Tibial nerve (tissue), 4 donors: ENCODE results near the gene COX4I2. TPM values are rescaled to one million over a fixed set of nuclear protein-coding genes. Genes with fewer than 3 reads are reported as not detected.

Source experiments
- DNase-seq, 2 donors: peaks; one replicate each; pipeline ENCODE4 v3.0.0-alpha.2; 2019; ENCODE audit warnings: low spot score in 2 of 2
- H3K27ac ChIP-seq, 4 donors: fragments of 200-600 bp; sonication (generic) in 3 of 4; one replicate each; pipeline ENCODE4 v1.5.1; 2017 to 2019; ENCODE audit warnings: mild to moderate bottlenecking in 1 of 4
- H3K27me3 ChIP-seq, 2 donors: fragments of 200-600 bp; sonication (generic) in 1 of 2; one replicate each; pipeline versions ENCODE4 v1.5.1 to v1.6.0; 2017 to 2019
- H3K36me3 ChIP-seq, 3 donors: fragments of 200-600 bp; sonication (generic); one replicate each; pipeline ENCODE4 v1.5.1; 2018 to 2019
- H3K4me1 ChIP-seq, 4 donors: fragments of 200-600 bp; sonication (generic) in 3 of 4; one replicate each; pipeline ENCODE4 v1.5.1; 2017 to 2019
- H3K4me3 ChIP-seq, 4 donors: fragments of 200-600 bp; sonication (generic) in 3 of 4; one replicate each; pipeline ENCODE4 v1.5.1; 2017 to 2019; ENCODE audit warnings: mild to moderate bottlenecking in 1 of 4, moderate library complexity in 1 of 4
- H3K9me3 ChIP-seq, 4 donors: fragments of 200-600 bp; sonication (generic) in 3 of 4; one replicate each; pipeline ENCODE4 v1.5.1; 2017 to 2019
- CTCF ChIP-seq, 5 experiments: fragments of 200-600 bp in 3 of 5; fragments of 450-650 bp in 2 of 5; sonication (generic) in 3 of 5; IDR thresholded peaks; one replicate each; pipeline ENCODE4 v1.5.1; 2016 to 2019; ENCODE audit warnings: antibody characterized with exemption in 5 of 5, mild to moderate bottlenecking in 3 of 5, moderate library complexity in 2 of 5
- EP300 ChIP-seq, 2 donors: sonication (generic); formaldehyde crosslinking; IDR thresholded peaks; one replicate each; pipeline ENCODE4 v1.6.1; 2017; ENCODE audit warnings: antibody characterized with exemption in 2 of 2, mild to moderate bottlenecking in 1 of 2
- POLR2A ChIP-seq, 2 donors: fragments of 450-650 bp; IDR thresholded peaks; one replicate each; pipeline ENCODE4 v1.6.1; 2017; ENCODE audit warnings: antibody characterized with exemption in 2 of 2, mild to moderate bottlenecking in 2 of 2, moderate library complexity in 2 of 2
- WGBS, 2 donors: methylation state at CpG; one replicate each; pipeline ENCODE4 v1.1.5; 2018; 5-methylcytosine and 5-hydroxymethylcytosine counted together
- total RNA-seq, 4 donors: library from RNA; depleted of rRNA; stranded (reverse); fragments of >200 nt; gene quantifications; one replicate each; pipeline ENCODE4 v1.1.0, GENCODE V29; 2016

The COX4I2 gene
- total RNA-seq, result 1 to 10 TPM in 3 of 4 donors, not detected in 1; 1.6 to 8.2 (median 4.2) TPM

- no peaks in the 10 kb centered on the region for H3K36me3 ChIP-seq
- peak within 1 kb of the TSS in 1 of 4 donors; percentile 5 for H3K27ac ChIP-seq
- WGBS, 2 donors, result 13 to 16% methylated on average over 11 to 25 of the region's 34 CpGs
- H3K27me3 ChIP-seq, result peaks cover 0 to 18% of the 10 kb centered on the region in 2 donors
- no peak for TF ChIP-seq POLR2A (IDR thresholded peaks at IDR 0.05)
- no peak for TF ChIP-seq CTCF (IDR thresholded peaks at IDR 0.05)
- TF ChIP-seq EP300 (IDR thresholded peaks at IDR 0.05), result no peak
- peak within 1 kb of the TSS in 1 of 4 donors; percentile 12 for H3K4me3 ChIP-seq
- no peak for DNase-seq
- no peaks in the 10 kb centered on the region for H3K4me1 ChIP-seq
- no peaks in the 10 kb centered on the region for H3K9me3 ChIP-seq
Measured at GRCh38 chr20:31637660-31638059, at the start of gene COX4I2. Gene COX4I2 (plus strand): TSS chr20:31637912. CDS start chr20:31639018, 1,106 bp downstream.

GRCh38 chr20:31590717-31591225, 46.9 kb upstream of the COX4I2 start:
- H3K27me3 ChIP-seq, result no peaks in the 10 kb centered on the region
- no peak for DNase-seq
- H3K27ac ChIP-seq, result peak overlapping the region in 1 of 4 donors; percentile 26
- no peaks in the 10 kb centered on the region for H3K36me3 ChIP-seq
- no peak overlapping the region for H3K4me3 ChIP-seq
- peaks cover 0 to 35% (median 14%) of the 10 kb centered on the region in 4 donors for H3K4me1 ChIP-seq
- no peaks in the 10 kb centered on the region for H3K9me3 ChIP-seq
- no peak for TF ChIP-seq POLR2A (IDR thresholded peaks at IDR 0.05)
- no peak for TF ChIP-seq CTCF (IDR thresholded peaks at IDR 0.05)
- TF ChIP-seq EP300 (IDR thresholded peaks at IDR 0.05), result no peak
- 84 to 87% methylated on average over 7 of the region's 7 CpGs for WGBS, 2 donors

DNA sequence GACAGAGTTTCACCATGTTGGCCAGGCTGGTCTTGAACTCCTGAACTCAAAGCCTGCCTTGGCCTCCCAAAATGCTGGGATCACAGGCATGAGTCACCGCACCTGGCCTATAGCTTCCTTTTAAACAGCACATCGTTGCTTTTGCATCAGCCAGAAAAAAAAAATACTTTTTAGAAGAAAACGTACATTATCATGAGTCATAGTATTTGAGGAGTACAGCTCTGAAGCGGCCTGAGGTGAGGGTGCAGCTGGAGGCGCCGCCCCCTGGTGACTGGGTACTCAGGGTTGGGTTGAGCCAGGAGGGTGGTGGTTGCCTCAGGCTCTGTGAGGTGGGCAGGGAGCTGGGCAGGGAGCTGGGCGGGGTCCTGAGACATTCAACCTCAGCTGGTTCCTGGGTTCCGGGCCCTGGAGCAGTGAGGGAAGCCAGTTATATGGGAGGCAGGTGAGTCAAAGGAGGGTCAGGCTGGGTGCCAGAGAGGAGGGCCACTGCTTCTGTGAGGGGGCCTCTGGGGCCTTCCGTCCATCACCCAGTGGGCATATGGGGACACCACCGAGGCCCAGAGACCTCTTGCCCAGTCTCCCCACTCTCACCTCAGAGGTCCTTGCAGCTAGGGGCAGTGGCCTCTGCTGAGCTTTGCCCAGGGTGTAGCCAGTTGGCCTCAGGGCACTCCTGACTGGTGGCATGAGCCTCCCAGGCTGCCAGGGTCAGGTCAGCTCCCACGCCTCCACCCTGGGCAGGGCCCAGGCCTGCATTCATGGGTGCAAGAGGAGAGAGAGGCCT, 44.3 kb upstream of the COX4I2 start:
- Histone ChIP-seq H3K27ac (peak overlapping the region in 3 of 4 donors; percentile 36 to 79 (median 55)), H3K4me3 (no peak overlapping the region), H3K9me3 (no peaks in the 10 kb centered on the region), H3K4me1 (peaks cover 0 to 33% (median 18%) of the 10 kb centered on the region in 4 donors), H3K36me3 (no peaks in the 10 kb centered on the region), H3K27me3 (no peaks in the 10 kb centered on the region)
- WGBS, 2 donors, result 73 to 83% methylated on average over 11 of the region's 11 CpGs
- TF ChIP-seq POLR2A (IDR thresholded peaks at IDR 0.05) (no peak), CTCF (IDR thresholded peaks at IDR 0.05) (no peak), EP300 (IDR thresholded peaks at IDR 0.05) (no peak)
- no peak for DNase-seq

DNA sequence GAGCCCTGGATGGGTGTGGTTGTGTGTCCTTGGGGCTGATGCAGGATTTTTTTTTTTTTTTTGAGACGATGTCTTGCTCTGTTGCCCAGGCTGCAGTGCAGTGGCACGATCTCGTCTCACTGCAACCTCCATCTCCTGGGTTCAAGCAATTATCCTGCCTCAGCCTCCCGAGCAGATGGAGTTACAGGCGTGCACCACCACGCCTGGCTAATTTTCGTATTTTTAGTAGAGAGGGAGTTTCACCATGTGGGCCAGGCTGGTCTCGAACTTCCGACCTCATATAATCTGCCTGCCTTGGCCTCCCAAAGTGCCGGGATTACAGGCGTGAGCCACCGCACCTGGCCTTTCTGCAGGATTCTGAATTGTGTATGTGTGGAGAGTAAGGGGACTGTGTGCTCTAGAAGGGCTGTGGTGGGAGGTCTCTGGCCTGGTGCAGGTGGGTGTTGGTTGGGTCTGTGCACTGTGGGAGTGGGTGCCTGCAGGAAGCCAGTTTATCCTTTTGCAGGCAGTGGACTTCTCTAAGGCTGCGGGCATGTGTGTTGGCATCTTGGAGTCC, 43.6 kb upstream of the COX4I2 start:
- 91 to 94% methylated on average over 13 of the region's 13 CpGs for WGBS, 2 donors

More for the DNA sequence above, 43.6 kb upstream of the COX4I2 start:
- peak overlapping the region in 3 of 4 donors; percentile 36 to 79 (median 55) for H3K27ac ChIP-seq
- H3K4me1 ChIP-seq, result peaks cover 0 to 32% (median 17%) of the 10 kb centered on the region in 4 donors
- no peaks in the 10 kb centered on the region for H3K9me3 ChIP-seq
- DNase-seq, result no peak
- no peaks in the 10 kb centered on the region for H3K36me3 ChIP-seq
- no peak for TF ChIP-seq CTCF (IDR thresholded peaks at IDR 0.05)
- TF ChIP-seq POLR2A (IDR thresholded peaks at IDR 0.05), result no peak
- TF ChIP-seq EP300 (IDR thresholded peaks at IDR 0.05), result no peak
- no peaks in the 10 kb centered on the region for H3K27me3 ChIP-seq
- H3K4me3 ChIP-seq, result no peak overlapping the region
